Effector memory CD8-positive, alpha-beta T cell (primary cell): ENCODE results near the gene SPEN.

Experiments used
- ATAC-seq: fragments of 150-1000 bp; cut with Tn5 transposase; replicated peaks from 2 replicates; pipeline ENCODE4 v1.10.0; 2021; ENCODE audit warnings: mild to moderate bottlenecking, moderate library complexity
- DNase-seq, 3 experiments: peaks; one replicate each; pipeline ENCODE4 v3.0.0; 2021
- H3K27ac Mint-ChIP-seq, 2 donors: one replicate each; pipeline ENCODE4 v1.8.0; 2022; ENCODE audit warnings: mild to moderate bottlenecking in 2 of 2, mixed read lengths in 2 of 2, moderate library complexity in 2 of 2
- H3K27me3 Mint-ChIP-seq, 2 donors: one replicate each; pipeline ENCODE4 v1.8.0; 2022; ENCODE audit warnings: mixed read lengths in 2 of 2
- H3K36me3 Mint-ChIP-seq: one replicate; pipeline ENCODE4 v1.8.0; 2022; ENCODE audit warnings: mild to moderate bottlenecking, moderate library complexity, mixed read lengths; ENCODE audit not compliant: insufficient read depth
- H3K4me1 Mint-ChIP-seq, 2 donors: one replicate each; pipeline ENCODE4 v1.8.0; 2022; ENCODE audit warnings: low read depth in 2 of 2, mixed read lengths in 2 of 2
- H3K4me3 Mint-ChIP-seq, 2 donors: one replicate each; pipeline ENCODE4 v1.8.0; 2022; ENCODE audit warnings: mild to moderate bottlenecking in 2 of 2, mixed read lengths in 2 of 2, moderate library complexity in 2 of 2
- H3K9me3 Mint-ChIP-seq, 2 donors: one replicate each; pipeline ENCODE4 v1.8.0; 2022; ENCODE audit warnings: mixed read lengths in 2 of 2

SPEN gene

DNA sequence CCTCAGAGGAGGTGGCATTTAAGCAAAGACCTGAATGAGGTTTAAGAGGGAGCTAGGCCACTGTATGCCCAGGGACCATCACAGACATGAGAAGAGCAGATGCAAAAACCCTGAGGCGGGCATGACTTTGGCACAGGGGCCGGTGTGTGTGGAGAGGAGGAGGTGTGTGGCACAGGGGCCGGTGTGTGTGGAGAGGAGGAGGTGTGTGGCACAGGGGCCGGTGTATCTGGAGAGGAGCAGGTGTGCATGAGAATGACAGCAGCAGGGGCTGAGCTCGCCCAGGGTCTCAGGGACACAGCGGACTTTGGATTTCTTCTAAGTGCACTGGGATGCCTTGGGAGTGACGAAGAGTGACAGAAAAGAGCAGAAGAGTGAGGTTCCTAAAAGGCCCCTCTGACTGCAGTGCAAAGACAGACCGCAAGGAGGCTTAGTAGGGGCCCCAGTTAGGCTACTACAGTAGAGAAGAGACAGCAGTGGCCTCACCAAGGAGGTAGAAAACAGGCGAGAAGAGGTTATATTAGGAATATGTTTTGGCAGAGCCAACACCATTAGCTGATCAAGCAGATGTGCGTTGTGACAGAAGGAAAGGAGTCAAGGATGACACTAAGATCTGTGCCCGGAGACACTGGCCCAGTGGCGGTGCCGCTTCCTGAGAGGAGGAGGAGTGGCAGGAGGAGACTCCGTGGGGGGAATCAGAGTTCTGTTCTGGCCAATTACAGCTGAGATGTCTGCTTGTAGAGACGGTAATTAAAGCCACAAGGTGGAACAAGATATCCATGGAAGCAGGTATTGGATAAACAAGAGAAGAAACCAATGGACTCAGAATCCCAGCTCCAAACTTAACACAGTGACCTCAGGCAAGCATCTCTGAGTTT is 110.0 kb downstream of the SPEN start:
- Mint-ChIP-seq H3K36me3 (peaks cover 17% of the 10 kb centered on the region), H3K4me3 (no peak overlapping the region), H3K27me3 (no peaks in the 10 kb centered on the region), H3K27ac (peak overlapping the region in 1 of 2 donors; percentile 17), H3K4me1 (peaks cover 33 to 44% of the 10 kb centered on the region in 2 donors), H3K9me3 (no peaks in the 10 kb centered on the region)
- DNase-seq (no peak), ATAC-seq (no peak)

DNA sequence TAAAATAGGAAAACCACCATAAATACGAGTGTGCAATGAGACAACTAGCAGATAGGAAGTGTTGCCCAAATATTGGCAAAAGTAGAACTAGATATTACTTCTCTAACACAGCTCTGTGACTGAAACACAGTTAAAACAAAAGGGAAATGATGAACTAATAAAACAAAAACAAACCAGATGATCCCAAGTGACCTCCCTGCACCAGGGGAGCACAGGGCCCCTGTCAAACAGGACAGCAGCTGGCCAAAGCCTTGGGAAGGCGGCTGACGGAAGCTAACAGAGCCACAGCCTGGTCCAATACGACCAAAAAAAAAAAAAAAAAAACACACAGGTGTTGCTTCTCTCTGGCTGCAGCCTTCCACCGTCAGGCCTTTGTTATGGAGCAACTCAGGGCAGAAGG is 110.6 kb downstream of the SPEN start:
- DNase-seq (no peak), ATAC-seq (no peak)
- H3K9me3 Mint-ChIP-seq: no peaks in the 10 kb centered on the region
- no peak overlapping the region for H3K4me3 Mint-ChIP-seq
- peak overlapping the region; percentile 6 to 79 for H3K27ac Mint-ChIP-seq
- no peaks in the 10 kb centered on the region for H3K27me3 Mint-ChIP-seq
- peaks cover 33 to 42% of the 10 kb centered on the region in 2 donors for H3K4me1 Mint-ChIP-seq
- peaks cover 15% of the 10 kb centered on the region for H3K36me3 Mint-ChIP-seq

DNA sequence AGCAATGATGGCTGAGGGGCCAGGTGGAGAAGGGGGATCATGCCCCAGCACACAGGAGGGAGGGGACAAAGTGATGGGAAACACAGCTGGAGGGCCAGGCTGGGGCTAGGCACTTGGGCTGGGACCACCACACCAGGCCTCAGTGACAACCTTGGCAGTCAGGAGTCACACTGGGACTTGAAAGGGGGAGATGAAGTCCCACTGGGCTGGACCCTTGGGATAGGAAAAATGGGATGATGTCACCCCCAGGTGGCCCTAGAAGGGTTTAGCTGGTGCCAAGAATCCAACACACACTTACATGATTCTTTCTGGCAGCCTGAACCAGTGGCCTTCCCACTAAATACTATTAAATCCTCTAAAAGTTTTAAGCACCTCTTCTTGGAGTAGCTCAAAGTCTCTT is 111.3 kb downstream of the SPEN start:
- Mint-ChIP-seq H3K36me3 (peaks cover 16% of the 10 kb centered on the region), H3K4me3 (no peak overlapping the region), H3K9me3 (no peaks in the 10 kb centered on the region), H3K27me3 (no peaks in the 10 kb centered on the region), H3K4me1 (peaks cover 35 to 47% of the 10 kb centered on the region in 2 donors), H3K27ac (peak overlapping the region; percentile 6 to 79)
- DNase-seq (no peak), ATAC-seq (no peak)

DNA sequence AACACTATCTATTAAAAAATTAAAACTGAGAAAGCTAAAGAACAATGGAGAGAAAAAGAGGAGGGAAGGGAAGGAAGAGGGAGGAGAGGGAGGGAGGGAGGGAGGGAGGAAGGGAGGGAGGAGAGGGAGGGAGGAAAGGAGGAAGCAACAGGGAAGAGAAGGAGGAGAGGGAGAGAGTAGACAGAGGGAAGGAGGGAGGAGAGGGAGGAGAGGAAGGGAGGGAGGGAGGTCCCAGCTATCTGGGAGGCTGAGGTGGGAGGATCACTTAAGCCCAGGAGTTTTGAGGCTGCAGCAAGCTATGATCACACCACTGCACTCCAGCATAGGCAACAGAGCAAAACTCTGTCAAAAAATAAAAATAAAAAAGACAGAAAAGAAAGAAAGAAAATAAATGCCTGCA is 111.9 kb downstream of the SPEN start:
- Mint-ChIP-seq H3K4me3 (no peak overlapping the region), H3K9me3 (no peaks in the 10 kb centered on the region), H3K36me3 (peaks cover 22% of the 10 kb centered on the region), H3K27ac (peak overlapping the region; percentile 56 to 79), H3K27me3 (no peaks in the 10 kb centered on the region), H3K4me1 (peaks cover 32 to 51% of the 10 kb centered on the region in 2 donors)
- DNase-seq: no peak
- no peak for ATAC-seq

DNA sequence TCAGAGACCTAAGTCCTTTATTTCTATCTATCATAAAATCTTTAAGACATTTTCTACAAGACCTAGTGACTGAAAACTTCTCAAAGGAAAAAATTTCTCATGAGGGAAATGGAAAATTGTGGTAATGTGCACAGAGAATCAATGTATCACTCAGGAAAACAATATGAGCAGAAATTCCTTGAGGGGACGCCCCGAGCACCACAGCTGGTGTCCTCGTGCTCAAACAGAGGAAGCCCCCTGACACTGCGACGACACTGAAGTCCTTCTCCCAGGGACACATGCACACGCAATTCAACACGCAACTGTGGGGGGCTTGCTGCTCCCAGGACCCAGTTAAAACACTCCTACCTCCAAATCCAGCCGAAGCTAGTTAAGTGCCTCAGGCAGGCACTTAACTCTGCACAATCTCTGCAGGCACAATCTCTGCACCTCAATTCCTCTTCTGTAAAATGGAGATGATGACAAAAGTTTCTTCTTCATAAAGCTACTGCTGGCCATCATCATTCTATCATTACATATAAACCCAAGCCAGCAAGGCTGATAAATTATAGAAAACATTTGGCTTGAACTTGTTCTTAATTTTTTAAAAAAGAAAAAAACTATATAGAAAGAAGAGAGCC is 112.4 kb downstream of the SPEN start:
- DNase-seq (no peak), ATAC-seq (no peak)
- Mint-ChIP-seq H3K4me1 (peaks cover 34 to 53% of the 10 kb centered on the region in 2 donors), H3K27me3 (no peaks in the 10 kb centered on the region), H3K36me3 (peaks cover 22% of the 10 kb centered on the region), H3K27ac (peak overlapping the region; percentile 56 to 79), H3K4me3 (no peak overlapping the region), H3K9me3 (no peaks in the 10 kb centered on the region)

DNA sequence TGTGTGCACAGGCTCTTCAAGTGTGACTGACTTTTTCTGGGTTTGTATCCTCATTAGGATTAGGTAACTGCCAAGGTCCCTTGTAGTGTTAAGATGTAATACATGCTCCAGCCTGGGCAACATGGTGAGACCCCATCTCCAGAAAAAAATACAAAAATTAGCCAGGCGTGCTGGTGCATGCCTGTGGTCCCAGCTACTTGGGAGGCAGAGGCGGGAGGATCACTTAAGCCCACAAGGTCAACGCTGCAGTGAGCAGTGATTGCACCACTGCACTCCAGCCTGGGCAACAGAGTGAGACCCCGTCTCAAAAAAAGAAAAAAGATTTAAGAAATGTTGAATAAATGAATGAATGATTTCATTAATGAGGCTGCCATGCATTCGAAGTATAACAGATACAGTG is 113.3 kb downstream of the SPEN start:
- Mint-ChIP-seq H3K27me3 (no peaks in the 10 kb centered on the region), H3K4me3 (no peak overlapping the region), H3K27ac (peak overlapping the region; percentile 39 to 56), H3K9me3 (no peaks in the 10 kb centered on the region), H3K36me3 (peaks cover 22% of the 10 kb centered on the region), H3K4me1 (peaks cover 42 to 55% of the 10 kb centered on the region in 2 donors)
- DNase-seq (no peak), ATAC-seq (no peak)

DNA sequence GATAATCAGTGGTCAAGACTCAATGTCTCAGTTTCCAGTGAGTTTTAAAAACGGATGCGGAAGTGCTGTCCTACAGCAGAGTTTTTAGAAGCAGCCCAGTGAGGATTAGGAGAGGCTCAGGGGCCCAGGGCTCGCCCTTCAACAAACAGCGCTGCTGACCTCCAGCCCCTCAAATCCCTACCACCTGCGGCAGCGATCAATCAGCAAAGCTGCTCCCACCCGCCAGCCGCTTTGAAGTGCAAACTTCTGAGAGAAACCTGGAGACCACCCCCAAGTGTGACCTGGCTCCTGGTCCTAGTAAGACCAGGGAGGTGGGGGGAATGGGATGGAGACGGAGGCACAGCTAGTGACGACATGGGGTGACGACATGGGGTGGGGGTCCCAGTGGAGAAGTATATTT is 114.0 kb downstream of the SPEN start:
- H3K27me3 Mint-ChIP-seq: no peaks in the 10 kb centered on the region
- ATAC-seq (no peak), DNase-seq (no peak)
- peaks cover 22% of the 10 kb centered on the region for H3K36me3 Mint-ChIP-seq
- no peak overlapping the region for H3K27ac Mint-ChIP-seq
- H3K4me1 Mint-ChIP-seq: peaks cover 45 to 55% of the 10 kb centered on the region in 2 donors
- H3K4me3 Mint-ChIP-seq: no peak overlapping the region
- no peaks in the 10 kb centered on the region for H3K9me3 Mint-ChIP-seq

DNA sequence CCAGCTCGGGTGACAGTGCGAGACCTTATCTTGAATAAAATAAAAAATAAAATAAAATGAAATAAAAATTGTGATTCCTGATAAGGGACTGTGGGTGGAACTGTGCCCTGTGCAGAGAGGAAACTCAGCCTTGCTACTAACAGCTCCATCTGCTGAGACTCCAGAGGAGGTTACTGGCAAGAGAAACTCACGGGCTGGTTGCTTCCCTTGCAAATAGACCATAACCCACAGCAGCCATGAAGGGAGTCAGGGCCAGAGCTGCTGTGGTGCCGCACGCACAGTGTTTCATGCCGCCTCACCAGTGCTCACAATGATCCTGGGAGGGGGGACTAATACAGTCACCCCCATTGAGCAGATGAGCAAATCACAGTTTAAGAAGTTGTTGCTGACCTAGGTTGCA is 114.7 kb downstream of the SPEN start:
- Mint-ChIP-seq H3K4me1 (peaks cover 48 to 55% of the 10 kb centered on the region in 2 donors), H3K27ac (no peak overlapping the region), H3K27me3 (no peaks in the 10 kb centered on the region), H3K9me3 (no peaks in the 10 kb centered on the region), H3K36me3 (peaks cover 25% of the 10 kb centered on the region), H3K4me3 (no peak overlapping the region)
- ATAC-seq (no peak), DNase-seq (no peak)

DNA sequence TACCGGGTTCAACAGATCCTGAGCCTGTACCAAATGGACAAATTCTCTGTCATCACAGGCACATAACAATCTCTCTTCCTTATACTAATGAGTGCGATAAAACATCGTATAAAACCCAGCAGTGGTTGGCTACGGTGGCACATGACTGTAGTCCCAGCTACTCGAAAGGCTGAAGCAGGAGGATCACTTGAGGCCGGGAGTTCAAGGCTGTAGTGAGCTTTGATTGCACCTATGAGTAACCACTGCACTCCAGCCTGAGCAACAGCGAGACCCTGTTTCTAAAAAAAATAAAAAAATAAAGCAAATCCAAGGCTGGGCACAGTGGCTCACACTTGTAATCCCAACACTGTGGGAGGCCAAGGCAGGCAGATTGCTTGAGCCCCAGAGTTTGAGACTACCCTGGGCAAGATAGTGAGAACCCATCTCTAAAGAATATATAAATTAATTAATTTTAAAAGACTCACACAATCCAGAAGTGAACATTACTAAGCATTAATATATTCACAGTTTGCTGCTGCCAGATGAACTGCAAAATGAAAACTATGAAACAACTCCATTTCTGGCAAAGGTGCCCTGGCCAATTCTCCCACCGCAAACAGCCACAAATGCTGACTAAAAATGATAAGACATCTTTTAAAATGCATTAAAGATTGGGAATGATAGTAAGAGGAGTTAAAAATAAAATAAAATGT is 115.3 kb downstream of the SPEN start:
- H3K4me3 Mint-ChIP-seq: no peak overlapping the region
- ATAC-seq: no peak
- no peaks in the 10 kb centered on the region for H3K27me3 Mint-ChIP-seq
- peak overlapping the region in 1 of 2 donors; percentile 86 for H3K27ac Mint-ChIP-seq
- H3K9me3 Mint-ChIP-seq: no peaks in the 10 kb centered on the region
- no peak for DNase-seq
- H3K36me3 Mint-ChIP-seq: peaks cover 23% of the 10 kb centered on the region
- H3K4me1 Mint-ChIP-seq: peaks cover 47 to 60% of the 10 kb centered on the region in 2 donors

DNA sequence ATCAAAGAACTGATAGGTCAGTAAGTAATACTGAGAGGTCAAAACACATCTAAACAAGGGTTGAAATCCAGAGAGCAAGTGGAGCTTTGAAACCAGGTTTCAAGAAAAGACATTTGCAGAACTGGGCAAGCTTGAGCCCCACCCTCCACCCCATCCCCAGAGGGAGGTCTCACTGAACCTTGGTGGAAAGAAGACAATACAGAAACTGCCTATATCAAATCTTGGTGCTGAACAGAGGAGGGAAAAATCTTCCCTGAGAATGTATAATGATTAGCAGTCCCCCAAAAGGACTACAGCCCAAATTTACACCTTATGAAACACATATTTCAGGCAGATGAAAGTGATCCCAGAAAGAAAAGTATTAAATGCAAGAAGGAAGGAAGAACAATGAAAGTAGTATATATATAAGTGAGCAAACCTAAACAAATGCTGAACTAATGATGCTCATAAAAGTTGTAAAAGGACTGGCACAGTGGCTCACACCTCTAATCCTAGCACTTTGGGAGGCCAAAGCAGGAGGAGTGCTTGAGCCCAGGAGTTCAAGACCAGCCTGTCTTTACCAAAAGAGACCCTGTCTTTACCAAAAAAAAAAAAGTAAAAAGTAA is 116.0 kb downstream of the SPEN start:
- H3K4me3 Mint-ChIP-seq: peak overlapping the region; percentile 49 to 55
- H3K27ac Mint-ChIP-seq: peak overlapping the region; percentile 13 to 86
- H3K36me3 Mint-ChIP-seq: peaks cover 25% of the 10 kb centered on the region
- ATAC-seq: no peak
- H3K9me3 Mint-ChIP-seq: no peaks in the 10 kb centered on the region
- no peaks in the 10 kb centered on the region for H3K27me3 Mint-ChIP-seq
- DNase-seq: no peak
- peaks cover 46 to 60% of the 10 kb centered on the region in 2 donors for H3K4me1 Mint-ChIP-seq

DNA sequence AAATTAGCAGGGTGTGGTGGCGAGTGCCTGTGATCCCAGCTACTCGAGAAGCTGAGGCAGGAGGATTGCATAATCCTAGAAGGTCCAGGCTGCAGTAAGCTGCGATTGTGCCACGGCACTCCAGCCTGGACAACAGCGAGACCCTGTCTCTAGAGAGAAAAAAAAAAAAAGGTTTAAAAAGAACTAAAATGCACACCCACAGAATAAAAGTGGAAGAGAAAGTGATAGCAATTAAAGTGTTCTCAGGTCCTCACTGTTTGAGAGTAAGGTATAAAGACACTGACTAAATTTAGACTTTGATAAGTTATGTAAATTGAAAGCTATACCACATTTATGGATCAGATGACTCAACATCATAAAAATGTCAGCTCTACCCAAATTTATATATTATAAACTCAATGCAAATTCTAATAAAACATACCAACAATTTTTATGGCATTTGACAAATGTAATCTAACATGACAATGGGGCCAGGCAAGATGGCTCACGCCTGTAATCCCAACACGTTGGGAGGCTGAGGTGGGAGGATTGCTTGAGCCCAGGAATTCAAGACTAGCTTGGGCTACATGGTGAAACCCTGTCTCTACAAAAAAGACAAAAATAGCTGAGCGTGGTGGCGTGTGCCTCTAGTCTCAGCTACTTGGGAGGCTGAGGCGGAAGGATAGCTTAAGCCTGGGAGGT is 116.6 kb downstream of the SPEN start:
- peaks cover 43 to 57% of the 10 kb centered on the region in 2 donors for H3K4me1 Mint-ChIP-seq

DNA sequence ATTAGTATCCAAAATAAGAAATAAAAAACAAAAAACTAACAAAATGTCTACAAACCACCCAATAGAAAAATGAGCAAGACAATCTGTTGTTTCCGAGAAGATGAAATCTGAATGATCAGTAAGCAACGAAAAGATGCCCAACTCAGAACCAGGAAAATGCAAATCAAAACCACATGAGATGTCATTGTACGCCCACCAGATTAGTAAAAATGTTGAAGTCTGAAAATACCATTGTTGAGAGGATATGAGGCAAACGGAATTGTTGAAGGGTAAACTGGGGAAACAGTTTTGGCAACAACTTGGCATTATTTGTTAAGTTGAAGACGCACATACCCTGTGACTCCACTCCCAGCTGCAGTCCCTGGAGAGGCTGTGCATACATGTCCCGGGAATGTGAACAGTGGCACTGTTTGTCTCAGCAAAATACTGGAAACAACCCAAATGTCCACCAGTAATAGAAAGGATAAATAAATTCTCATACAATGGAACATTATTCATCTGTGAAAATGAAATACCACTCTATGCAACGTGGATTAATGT is 117.8 kb downstream of the SPEN start:
- peaks cover 27% of the 10 kb centered on the region for H3K36me3 Mint-ChIP-seq
- ATAC-seq (no peak), DNase-seq (no peak)
- H3K27ac Mint-ChIP-seq: peak overlapping the region; percentile 80 to 86
- no peaks in the 10 kb centered on the region for H3K9me3 Mint-ChIP-seq
- H3K4me3 Mint-ChIP-seq: peak overlapping the region; percentile 49 to 70
- H3K4me1 Mint-ChIP-seq: peaks cover 40 to 56% of the 10 kb centered on the region in 2 donors
- no peaks in the 10 kb centered on the region for H3K27me3 Mint-ChIP-seq

More for the DNA sequence above, 116.6 kb downstream of the SPEN start:
- ATAC-seq: no peak
- Mint-ChIP-seq H3K4me3 (peak overlapping the region; percentile 49 to 55), H3K27me3 (no peaks in the 10 kb centered on the region), H3K27ac (peak overlapping the region; percentile 80 to 86), H3K9me3 (no peaks in the 10 kb centered on the region), H3K36me3 (peaks cover 23% of the 10 kb centered on the region)
- DNase-seq: no peak
